CD14-positive monocyte (primary cell): Measurements from ENCODE around the gene TCF19. TPM values are rescaled to one million over a fixed set of nuclear protein-coding genes. Genes with fewer than 3 reads are reported as not detected.

ENCODE experiments used
- DNase-seq, 3 donors: peaks; one replicate each; pipeline ENCODE4 v3.0.0-alpha.2; 2011 to 2022
- H2AFZ ChIP-seq: 2 replicates; pipeline ENCODE4 v1.6.0; 2012; ENCODE audit warnings: mild to moderate bottlenecking, low read depth, low read length, inconsistent platforms; ENCODE audit not compliant: insufficient read depth, poor library complexity, severe bottlenecking
- H3K27ac ChIP-seq, 2 donors: 1 replicate in 1 of 2; 2 replicates in 1 of 2; pipeline ENCODE4 v1.5.1; 2012 to 2013; ENCODE audit warnings: low read length in 2 of 2, control low read depth in 1 of 2, inconsistent platforms in 1 of 2, low read depth in 1 of 2, mild to moderate bottlenecking in 1 of 2
- H3K27me3 ChIP-seq, 2 donors: one replicate each; pipeline versions ENCODE4 v1.6.0 to v1.6.1; 2011 to 2013; ENCODE audit warnings: low read length in 2 of 2; ENCODE audit not compliant: control insufficient read depth in 2 of 2, insufficient read depth in 2 of 2
- H3K36me3 ChIP-seq, 2 donors: replicated peaks in 1 of 2; 1 replicate in 1 of 2; 2 replicates in 1 of 2; pipeline versions ENCODE4 v1.5.1 to v1.6.1; 2012 to 2013; ENCODE audit warnings: low read length in 2 of 2, control low read depth in 1 of 2, inconsistent platforms in 1 of 2, mild to moderate bottlenecking in 1 of 2; ENCODE audit not compliant: insufficient read depth in 2 of 2, control insufficient read depth in 1 of 2
- H3K4me1 ChIP-seq, 2 donors: 1 replicate in 1 of 2; 2 replicates in 1 of 2; pipeline versions ENCODE4 v1.5.1 to v1.6.1; 2012 to 2013; ENCODE audit warnings: low read length in 2 of 2, control low read depth in 1 of 2, inconsistent platforms in 1 of 2, mild to moderate bottlenecking in 1 of 2, moderate library complexity in 1 of 2; ENCODE audit not compliant: insufficient read depth in 2 of 2, control insufficient read depth in 1 of 2
- H3K4me2 ChIP-seq: replicated peaks from 2 replicates; pipeline ENCODE3; 2012; ENCODE audit warnings: low read length, moderate library complexity, mild to moderate bottlenecking; ENCODE audit not compliant: poor library complexity, severe bottlenecking; ENCODE audit errors: extremely low read depth
- H3K4me3 ChIP-seq, 3 experiments: fragments of 200-600 bp in 1 of 3; sonication (generic) in 1 of 3; replicated peaks in 1 of 3; 1 replicate in 2 of 3; 2 replicates in 1 of 3; pipeline ENCODE4 v1.5.1; 2011 to 2013; ENCODE audit warnings: low read length in 3 of 3, mild to moderate bottlenecking in 3 of 3, control low read depth in 2 of 3, low read depth in 2 of 3, inconsistent platforms in 1 of 3, moderate library complexity in 1 of 3
- H3K79me2 ChIP-seq: 2 replicates; pipeline ENCODE4 v1.6.0; 2012; ENCODE audit warnings: mild to moderate bottlenecking, control low read depth, inconsistent platforms, low read length, moderate library complexity; ENCODE audit not compliant: insufficient read depth
- H3K9ac ChIP-seq: 2 replicates; pipeline ENCODE4 v1.6.0; 2017; ENCODE audit warnings: low read length, mild to moderate bottlenecking; ENCODE audit not compliant: insufficient read depth, poor library complexity, severe bottlenecking
- H3K9me3 ChIP-seq, 2 donors: replicated peaks in 1 of 2; 1 replicate in 1 of 2; 2 replicates in 1 of 2; pipeline versions ENCODE4 v1.5.1 to v1.6.1; 2012 to 2013; ENCODE audit warnings: low read length in 2 of 2, control low read depth in 1 of 2; ENCODE audit not compliant: control insufficient read depth in 1 of 2, insufficient read depth in 1 of 2
- H4K20me1 ChIP-seq: 2 replicates; pipeline ENCODE4 v1.6.0; 2012; ENCODE audit warnings: mild to moderate bottlenecking, low read length, control low read depth, moderate library complexity; ENCODE audit not compliant: insufficient read depth
- H3K27ac Mint-ChIP-seq, 7 donors: one replicate each; pipeline ENCODE4 v1.8.0; 2020; ENCODE audit warnings: mild to moderate bottlenecking in 7 of 7, mixed read lengths in 7 of 7, moderate library complexity in 6 of 7, inconsistent platforms in 2 of 7
- H3K27me3 Mint-ChIP-seq, 3 donors: one replicate each; pipeline ENCODE4 v1.8.0; 2021 to 2022; ENCODE audit warnings: low read depth in 3 of 3, mild to moderate bottlenecking in 3 of 3, mixed read lengths in 3 of 3, moderate library complexity in 3 of 3, inconsistent platforms in 1 of 3
- H3K36me3 Mint-ChIP-seq, 2 donors: one replicate each; pipeline ENCODE4 v1.8.0; 2020; ENCODE audit warnings: mixed read lengths in 2 of 2, inconsistent platforms in 1 of 2, mild to moderate bottlenecking in 1 of 2
- H3K4me1 Mint-ChIP-seq: one replicate; pipeline ENCODE4 v1.8.0; 2020; ENCODE audit warnings: mild to moderate bottlenecking, mixed read lengths
- H3K4me3 Mint-ChIP-seq, 2 donors: one replicate each; pipeline ENCODE4 v1.8.0; 2020; ENCODE audit warnings: mild to moderate bottlenecking in 2 of 2, mixed read lengths in 2 of 2, moderate library complexity in 1 of 2
- H3K9me3 Mint-ChIP-seq, 7 donors: one replicate each; pipeline ENCODE4 v1.8.0; 2020 to 2022; ENCODE audit warnings: mixed read lengths in 7 of 7, mild to moderate bottlenecking in 6 of 7, moderate library complexity in 6 of 7, inconsistent platforms in 2 of 7
- CTCF ChIP-seq: fragments of 200-600 bp; IDR thresholded peaks from one replicate; pipeline ENCODE4 v1.8.0; 2022; ENCODE audit warnings: antibody characterized with exemption, mild to moderate bottlenecking
- WGBS: methylation state at CpG from one replicate; pipeline ENCODE4 v1.1.5; 2013; ENCODE audit warnings: missing lambda C conversion rate; ENCODE audit not compliant: insufficient coverage; 5-methylcytosine and 5-hydroxymethylcytosine counted together
- intact Hi-C, 2 donors: fragments of 100-400 bp; cut with micrococcal nuclease; formaldehyde crosslinking; loops; one replicate each; pipeline versions ENCODE4 v1.15.0 to v1.15.1; 2023
- polyA minus RNA-seq: library from RNA; depleted of rRNA, polyadenylated mRNA; stranded (reverse); fragments of >200 nt; gene quantifications from 2 replicates; pipeline ENCODE4 v1.2.3, GENCODE V29; 2012
- polyA plus RNA-seq, 3 donors: library from polyadenylated mRNA; depleted of rRNA in 1 of 3; unstranded in 2 of 3; stranded (reverse) in 1 of 3; fragments of 300-500 nt in 2 of 3; fragments of >200 nt in 1 of 3; fragmentation: Illumina TruSeq in 2 of 3; gene quantifications; 1 replicate in 2 of 3; 2 replicates in 1 of 3; pipeline ENCODE4 v1.2.3, GENCODE V29; 2012 to 2021
- total RNA-seq, 12 experiments: library from RNA in 1 of 12; stranded (reverse) in 1 of 12; fragments of 120-200 nt in 1 of 12; gene quantifications; one replicate each; pipeline ENCODE4 v1.2.4 and lab custom pipeline; 2013 to 2026; ENCODE audit warnings: mixed read lengths in 6 of 12, inconsistent platforms in 1 of 12

The TCF19 gene
- 1.4 TPM for total RNA-seq (2013)
- polyA plus RNA-seq, result 1 to 10 TPM in 1 of 3 donors, under 1 TPM in 2; 0.75 to 1.1 (median 0.80) TPM
- 0.42 and 1.1 TPM in 2 replicates for polyA minus RNA-seq
- 0.28 to 11.5 (median 1.2) reads per million in 11 experiments for total RNA-seq (lab: John Stamatoyannopoulos, UW)

DNA sequence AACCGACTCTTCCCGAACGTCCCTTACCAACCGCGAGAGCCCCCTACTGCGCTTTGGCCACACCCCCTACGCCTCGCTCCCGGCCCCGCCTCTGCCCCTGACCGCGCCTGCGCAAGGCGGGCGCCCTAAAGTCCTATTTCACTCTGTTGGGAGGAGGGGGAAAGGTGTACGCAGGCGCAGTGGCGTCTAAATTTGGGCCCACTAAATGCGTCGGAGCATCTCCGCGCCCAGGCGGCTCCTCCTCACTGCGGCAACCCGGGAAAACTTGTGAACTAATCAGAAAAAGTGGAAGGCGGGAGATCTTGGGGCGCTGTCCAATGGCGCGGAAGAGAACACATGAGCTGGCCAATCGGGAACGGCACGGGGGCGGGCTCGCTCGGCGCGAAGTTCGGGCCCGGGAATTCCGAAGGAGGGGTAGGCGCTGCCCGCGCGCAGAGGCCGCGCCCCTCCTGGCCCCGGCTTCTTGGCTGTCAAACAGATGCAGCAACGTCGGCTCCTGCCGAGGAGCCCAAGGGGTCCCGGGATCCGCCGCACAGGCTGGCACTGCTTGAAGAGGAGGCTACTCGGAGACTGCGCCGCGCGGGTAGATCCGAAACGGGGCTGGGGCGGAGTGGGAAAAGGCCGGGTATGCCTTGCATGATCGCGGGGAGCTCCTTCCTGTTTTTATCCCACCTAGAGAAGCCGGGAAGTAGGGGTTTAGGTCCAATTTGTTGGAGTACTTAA lies at the start of gene TCF19:
TSS of gene TCF19 (plus strand) at position 450 of the 723 bp plus-strand sequence. CDS start 881 bp downstream, outside the sequence.
- peak; percentile 99 for DNase-seq
- no peaks in the 10 kb centered on the region for H3K27me3 ChIP-seq
- peaks cover 31% of the 10 kb centered on the region for H3K4me1 Mint-ChIP-seq
- H3K27ac Mint-ChIP-seq, result peak within 1 kb of the TSS; percentile 45 to 90 (median 81)
- peaks cover 0 to 2% (median 0%) of the 10 kb centered on the region in 3 donors for H3K27me3 Mint-ChIP-seq
- peaks cover 17 to 24% of the 10 kb centered on the region in 2 donors for H3K4me1 ChIP-seq
- H3K9me3 Mint-ChIP-seq, result no peaks in the 10 kb centered on the region
- H3K4me3 Mint-ChIP-seq, result peak within 1 kb of the TSS; percentile 91 to 94
- peaks cover 2 to 31% of the 10 kb centered on the region in 2 donors for H3K36me3 ChIP-seq
- TF ChIP-seq CTCF, result no peak
- H3K9ac ChIP-seq, result peak within 1 kb of the TSS; percentile 69
- peak within 1 kb of the TSS; percentile 99 for H3K4me2 ChIP-seq
- H3K79me2 ChIP-seq, result peaks cover 21% of the 10 kb centered on the region
- no peaks in the 10 kb centered on the region for H4K20me1 ChIP-seq
- H3K36me3 Mint-ChIP-seq, result peaks cover 14 to 36% of the 10 kb centered on the region in 2 donors
- peak within 1 kb of the TSS; percentile 27 to 65 for H3K27ac ChIP-seq
- H3K9me3 ChIP-seq, result no peaks in the 10 kb centered on the region
- intact Hi-C loops, result no loop called here
- WGBS, result under 1% methylated on average over 58 of the region's 65 CpGs
- H2AFZ ChIP-seq, result peak within 1 kb of the TSS; percentile 88
- peak within 1 kb of the TSS; percentile 79 to 92 (median 81) for H3K4me3 ChIP-seq

DNA sequence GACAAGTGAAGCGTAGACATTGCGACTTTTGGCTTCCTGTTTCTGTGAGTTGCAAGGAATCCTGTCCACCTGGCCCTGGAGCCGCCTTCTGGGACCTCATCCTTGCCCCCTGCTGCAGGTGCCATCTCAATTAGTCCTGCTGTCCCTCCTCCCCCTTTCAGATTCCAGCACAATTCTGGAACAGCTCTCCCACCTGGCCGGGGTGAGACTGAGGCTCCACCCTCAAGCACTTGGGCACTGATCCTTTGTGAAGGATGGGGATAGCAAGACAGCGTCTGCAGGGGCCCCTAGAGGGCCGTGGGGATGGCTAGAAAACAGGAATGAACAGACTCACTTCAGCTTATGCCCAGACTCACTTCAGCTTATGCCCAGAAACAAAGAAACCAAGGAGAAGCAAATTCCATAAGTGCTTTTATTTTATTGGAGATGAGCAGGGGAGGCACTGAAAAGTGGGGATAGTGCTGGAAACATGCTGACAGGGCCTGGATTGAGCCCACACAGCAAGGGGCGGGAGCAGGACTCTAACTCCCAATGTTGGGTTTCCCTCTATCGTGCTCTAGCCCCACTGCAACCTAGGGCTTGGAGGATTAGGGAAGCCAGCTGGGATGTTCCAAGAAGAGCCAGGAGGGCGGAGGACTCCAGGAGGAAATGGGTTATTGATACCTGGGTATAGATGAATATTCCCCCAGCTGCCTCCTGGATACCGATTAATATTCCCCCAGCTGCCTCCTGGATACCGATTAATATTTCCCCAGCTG lies 47.4 kb upstream of the TCF19 start:
- Histone ChIP-seq H3K79me2 (no peaks in the 10 kb centered on the region), H3K4me2 (no peak overlapping the region), H3K9ac (no peak overlapping the region), H3K36me3 (no peaks in the 10 kb centered on the region), H3K27me3 (peaks cover 0 to 3% of the 10 kb centered on the region in 2 donors), H3K4me3 (no peak overlapping the region), H2AFZ (no peak overlapping the region), H3K27ac (no peak overlapping the region), H3K9me3 (no peaks in the 10 kb centered on the region), H4K20me1 (no peaks in the 10 kb centered on the region), H3K4me1 (peaks cover 16 to 31% of the 10 kb centered on the region in 2 donors)
- WGBS, result 83% methylated on average over 3 of the region's 11 CpGs
- Mint-ChIP-seq H3K36me3 (no peaks in the 10 kb centered on the region), H3K9me3 (peaks cover 0 to 2% (median 0%) of the 10 kb centered on the region in 7 donors), H3K27me3 (peaks cover 12 to 15% (median 13%) of the 10 kb centered on the region in 3 donors), H3K4me1 (peaks cover 39% of the 10 kb centered on the region), H3K4me3 (no peak overlapping the region), H3K27ac (peak overlapping the region in 1 of 7 donors; percentile 15)
- intact Hi-C loops, result no loop called here
- no peak for TF ChIP-seq CTCF
- DNase-seq, result no peak
